Measurements from ENCODE around the gene AUH. TPM values are rescaled to one million over a fixed set of nuclear protein-coding genes. Genes with fewer than 3 reads are reported as not detected.

Gene AUH
- polyA plus RNA-seq, 1 donor from 2014 or later, result 42.6 TPM

DNA sequence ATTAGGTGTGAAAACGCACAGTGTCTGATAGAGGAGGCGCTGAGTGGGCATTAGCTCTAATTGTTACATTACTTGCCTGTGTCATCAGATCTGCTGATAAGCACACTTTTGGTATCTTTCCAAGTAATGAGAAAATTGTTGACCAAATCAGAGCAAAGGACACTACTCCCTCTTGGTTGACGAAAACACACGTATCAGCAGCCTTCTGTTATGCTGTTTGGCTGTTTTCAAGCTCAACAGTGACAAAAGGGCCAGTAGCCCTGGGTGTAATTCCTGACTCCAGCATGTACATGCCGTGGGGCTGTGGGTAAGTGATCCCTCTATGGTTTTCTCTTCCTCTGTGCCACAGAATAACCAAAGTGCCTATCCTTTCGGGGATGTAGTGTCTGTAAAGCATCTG is 151.4 kb downstream of the AUH start:
- H3K36me3 ChIP-seq (ENCODE audit: insufficient read depth, low read length), result no peaks in the 10 kb centered on the region
- no peaks in the 10 kb centered on the region for H3F3A ChIP-seq (ENCODE audit: insufficient read depth, low read length, poor library complexity, severe bottlenecking)
- no peaks in the 10 kb centered on the region for H3K9me2 ChIP-seq (ENCODE audit: insufficient read depth, low read length)
- H3K27me3 ChIP-seq (ENCODE audit: insufficient read depth, low read depth, low read length), result no peaks in the 10 kb centered on the region
- H3K79me2 ChIP-seq (replicated peaks; ENCODE audit: insufficient read depth, low read length), result no peaks in the 10 kb centered on the region
- H4K20me1 ChIP-seq (ENCODE audit: insufficient read depth), result no peaks in the 10 kb centered on the region
- H3K9me3 ChIP-seq (ENCODE audit: low read length), result no peaks in the 10 kb centered on the region
- H3K4me3 ChIP-seq (ENCODE audit: low read length), result no peak overlapping the region
- TF ChIP-seq TAF1 (IDR thresholded peaks at IDR 0.05; ENCODE audit: low read depth), result no peak
- no peak for TF ChIP-seq EZH2 (IDR thresholded peaks at IDR 0.05; ENCODE audit: borderline replicate concordance, insufficient read depth, low read length, poor library complexity, severe bottlenecking)
- TF ChIP-seq, protein P1, sequence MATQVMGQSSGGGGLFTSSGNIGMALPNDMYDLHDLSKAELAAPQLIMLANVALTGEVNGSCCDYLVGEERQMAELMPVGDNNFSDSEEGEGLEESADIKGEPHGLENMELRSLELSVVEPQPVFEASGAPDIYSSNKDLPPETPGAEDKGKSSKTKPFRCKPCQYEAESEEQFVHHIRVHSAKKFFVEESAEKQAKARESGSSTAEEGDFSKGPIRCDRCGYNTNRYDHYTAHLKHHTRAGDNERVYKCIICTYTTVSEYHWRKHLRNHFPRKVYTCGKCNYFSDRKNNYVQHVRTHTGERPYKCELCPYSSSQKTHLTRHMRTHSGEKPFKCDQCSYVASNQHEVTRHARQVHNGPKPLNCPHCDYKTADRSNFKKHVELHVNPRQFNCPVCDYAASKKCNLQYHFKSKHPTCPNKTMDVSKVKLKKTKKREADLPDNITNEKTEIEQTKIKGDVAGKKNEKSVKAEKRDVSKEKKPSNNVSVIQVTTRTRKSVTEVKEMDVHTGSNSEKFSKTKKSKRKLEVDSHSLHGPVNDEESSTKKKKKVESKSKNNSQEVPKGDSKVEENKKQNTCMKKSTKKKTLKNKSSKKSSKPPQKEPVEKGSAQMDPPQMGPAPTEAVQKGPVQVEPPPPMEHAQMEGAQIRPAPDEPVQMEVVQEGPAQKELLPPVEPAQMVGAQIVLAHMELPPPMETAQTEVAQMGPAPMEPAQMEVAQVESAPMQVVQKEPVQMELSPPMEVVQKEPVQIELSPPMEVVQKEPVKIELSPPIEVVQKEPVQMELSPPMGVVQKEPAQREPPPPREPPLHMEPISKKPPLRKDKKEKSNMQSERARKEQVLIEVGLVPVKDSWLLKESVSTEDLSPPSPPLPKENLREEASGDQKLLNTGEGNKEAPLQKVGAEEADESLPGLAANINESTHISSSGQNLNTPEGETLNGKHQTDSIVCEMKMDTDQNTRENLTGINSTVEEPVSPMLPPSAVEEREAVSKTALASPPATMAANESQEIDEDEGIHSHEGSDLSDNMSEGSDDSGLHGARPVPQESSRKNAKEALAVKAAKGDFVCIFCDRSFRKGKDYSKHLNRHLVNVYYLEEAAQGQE (IDR thresholded peaks at IDR 0.05; ENCODE audit: borderline replicate concordance), result no peak
- TF ChIP-seq MXI1 (conservative IDR thresholded peaks at IDR 0.05; ENCODE audit: poor library complexity, severe bottlenecking), result no peak
- no peak for TF ChIP-seq EP300 (conservative IDR thresholded peaks at IDR 0.05; ENCODE audit: poor library complexity, severe bottlenecking)
- TF ChIP-seq SMC3 (conservative IDR thresholded peaks at IDR 0.05; ENCODE audit: poor library complexity), result no peak
- no peak for TF ChIP-seq POLR2AphosphoS5 (IDR thresholded peaks at IDR 0.05)
- no peak for TF ChIP-seq RAD21 (conservative IDR thresholded peaks at IDR 0.05)
- TF ChIP-seq, protein P2, sequence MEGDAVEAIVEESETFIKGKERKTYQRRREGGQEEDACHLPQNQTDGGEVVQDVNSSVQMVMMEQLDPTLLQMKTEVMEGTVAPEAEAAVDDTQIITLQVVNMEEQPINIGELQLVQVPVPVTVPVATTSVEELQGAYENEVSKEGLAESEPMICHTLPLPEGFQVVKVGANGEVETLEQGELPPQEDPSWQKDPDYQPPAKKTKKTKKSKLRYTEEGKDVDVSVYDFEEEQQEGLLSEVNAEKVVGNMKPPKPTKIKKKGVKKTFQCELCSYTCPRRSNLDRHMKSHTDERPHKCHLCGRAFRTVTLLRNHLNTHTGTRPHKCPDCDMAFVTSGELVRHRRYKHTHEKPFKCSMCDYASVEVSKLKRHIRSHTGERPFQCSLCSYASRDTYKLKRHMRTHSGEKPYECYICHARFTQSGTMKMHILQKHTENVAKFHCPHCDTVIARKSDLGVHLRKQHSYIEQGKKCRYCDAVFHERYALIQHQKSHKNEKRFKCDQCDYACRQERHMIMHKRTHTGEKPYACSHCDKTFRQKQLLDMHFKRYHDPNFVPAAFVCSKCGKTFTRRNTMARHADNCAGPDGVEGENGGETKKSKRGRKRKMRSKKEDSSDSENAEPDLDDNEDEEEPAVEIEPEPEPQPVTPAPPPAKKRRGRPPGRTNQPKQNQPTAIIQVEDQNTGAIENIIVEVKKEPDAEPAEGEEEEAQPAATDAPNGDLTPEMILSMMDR (IDR thresholded peaks at IDR 0.05; ENCODE audit: poor library complexity, severe bottlenecking), result no peak
- no peak overlapping the region for H3K27ac ChIP-seq (ENCODE audit: low read length)
- no peak overlapping the region for H3K9ac ChIP-seq (ENCODE audit: low read length)
- no peak overlapping the region for H3K4me2 ChIP-seq (ENCODE audit: low read length)
- H2AFZ ChIP-seq (ENCODE audit: low read depth, low read length), result no peak overlapping the region

DNA sequence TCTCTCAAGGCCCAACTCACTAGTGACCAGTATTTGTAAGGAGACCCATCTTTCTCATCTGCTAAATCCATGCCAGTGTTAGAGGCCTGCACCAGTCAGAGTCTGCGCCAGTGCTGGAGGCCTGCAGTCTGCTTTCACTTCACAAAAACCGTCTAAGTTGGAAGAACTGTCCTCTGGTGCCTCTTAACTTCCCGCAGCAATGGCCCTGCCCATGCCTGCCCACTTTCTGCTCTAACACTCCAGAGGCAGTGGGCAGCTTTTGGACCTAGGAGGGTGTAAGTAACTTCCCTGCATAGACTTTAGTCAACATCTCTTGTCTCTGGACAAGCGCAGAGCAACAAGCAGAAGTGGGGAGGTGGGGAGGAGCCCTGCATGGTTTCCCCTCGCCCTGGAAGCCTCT is 152.9 kb downstream of the AUH start:
- no peak overlapping the region for H3K9ac ChIP-seq (ENCODE audit: low read length)
- no peaks in the 10 kb centered on the region for H3K27me3 ChIP-seq (ENCODE audit: insufficient read depth, low read depth, low read length)
- TF ChIP-seq MXI1 (conservative IDR thresholded peaks at IDR 0.05; ENCODE audit: poor library complexity, severe bottlenecking) (no peak), POLR2AphosphoS5 (IDR thresholded peaks at IDR 0.05) (no peak), SMC3 (conservative IDR thresholded peaks at IDR 0.05; ENCODE audit: poor library complexity) (no peak), EP300 (conservative IDR thresholded peaks at IDR 0.05; ENCODE audit: poor library complexity, severe bottlenecking) (no peak), EZH2 (IDR thresholded peaks at IDR 0.05; ENCODE audit: borderline replicate concordance, insufficient read depth, low read length, poor library complexity, severe bottlenecking) (no peak), TAF1 (IDR thresholded peaks at IDR 0.05; ENCODE audit: low read depth) (no peak), RAD21 (conservative IDR thresholded peaks at IDR 0.05) (no peak)
- TF ChIP-seq, protein P2 (IDR thresholded peaks at IDR 0.05; ENCODE audit: poor library complexity, severe bottlenecking), result no peak
- TF ChIP-seq, protein P1 (IDR thresholded peaks at IDR 0.05; ENCODE audit: borderline replicate concordance), result no peak
- no peaks in the 10 kb centered on the region for H4K20me1 ChIP-seq (ENCODE audit: insufficient read depth)
- H3K36me3 ChIP-seq (ENCODE audit: insufficient read depth, low read length), result no peaks in the 10 kb centered on the region
- no peaks in the 10 kb centered on the region for H3K9me2 ChIP-seq (ENCODE audit: insufficient read depth, low read length)
- H2AFZ ChIP-seq (ENCODE audit: low read depth, low read length), result no peak overlapping the region
- no peaks in the 10 kb centered on the region for H3F3A ChIP-seq (ENCODE audit: insufficient read depth, low read length, poor library complexity, severe bottlenecking)
- H3K79me2 ChIP-seq (replicated peaks; ENCODE audit: insufficient read depth, low read length), result no peaks in the 10 kb centered on the region
- H3K4me3 ChIP-seq (ENCODE audit: low read length), result no peak overlapping the region
- no peaks in the 10 kb centered on the region for H3K9me3 ChIP-seq (ENCODE audit: low read length)
- H3K4me2 ChIP-seq (ENCODE audit: low read length), result no peak overlapping the region
- no peak overlapping the region for H3K27ac ChIP-seq (ENCODE audit: low read length)
